Measurements from ENCODE around the gene LIMA1.

DNA sequence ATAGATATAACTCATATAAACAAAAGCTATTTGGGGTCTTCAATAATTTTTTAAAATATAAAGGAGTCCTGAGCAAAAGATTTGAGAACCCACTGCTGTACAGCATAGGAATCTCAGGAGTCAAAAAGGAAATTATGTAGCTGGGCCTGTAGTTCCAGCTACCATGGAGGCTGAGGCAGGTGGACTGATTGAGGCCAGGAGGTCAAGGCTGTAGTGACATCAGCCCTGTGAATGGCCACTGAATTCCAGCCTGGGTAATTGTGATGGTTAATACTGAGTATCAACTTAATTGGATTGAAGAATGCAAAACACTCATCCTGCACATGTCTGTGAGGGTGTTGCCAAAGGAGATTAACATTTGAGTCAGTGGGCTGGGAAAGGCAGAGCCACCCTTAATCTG lies 126.7 kb downstream of the LIMA1 start:
- TF ChIP-seq, protein P1, sequence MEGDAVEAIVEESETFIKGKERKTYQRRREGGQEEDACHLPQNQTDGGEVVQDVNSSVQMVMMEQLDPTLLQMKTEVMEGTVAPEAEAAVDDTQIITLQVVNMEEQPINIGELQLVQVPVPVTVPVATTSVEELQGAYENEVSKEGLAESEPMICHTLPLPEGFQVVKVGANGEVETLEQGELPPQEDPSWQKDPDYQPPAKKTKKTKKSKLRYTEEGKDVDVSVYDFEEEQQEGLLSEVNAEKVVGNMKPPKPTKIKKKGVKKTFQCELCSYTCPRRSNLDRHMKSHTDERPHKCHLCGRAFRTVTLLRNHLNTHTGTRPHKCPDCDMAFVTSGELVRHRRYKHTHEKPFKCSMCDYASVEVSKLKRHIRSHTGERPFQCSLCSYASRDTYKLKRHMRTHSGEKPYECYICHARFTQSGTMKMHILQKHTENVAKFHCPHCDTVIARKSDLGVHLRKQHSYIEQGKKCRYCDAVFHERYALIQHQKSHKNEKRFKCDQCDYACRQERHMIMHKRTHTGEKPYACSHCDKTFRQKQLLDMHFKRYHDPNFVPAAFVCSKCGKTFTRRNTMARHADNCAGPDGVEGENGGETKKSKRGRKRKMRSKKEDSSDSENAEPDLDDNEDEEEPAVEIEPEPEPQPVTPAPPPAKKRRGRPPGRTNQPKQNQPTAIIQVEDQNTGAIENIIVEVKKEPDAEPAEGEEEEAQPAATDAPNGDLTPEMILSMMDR (IDR thresholded peaks at IDR 0.05): no peak
- TF ChIP-seq EZH2 (IDR thresholded peaks at IDR 0.05; ENCODE audit: borderline replicate concordance, insufficient read depth, low read depth, low read length, poor library complexity, severe bottlenecking): no peak
